HEK293T (cell line): ENCODE data around the gene NVL.
"Not testable (repeated sequence)": the region's sequence is repeated elsewhere in the genome, so short reads cannot be mapped to it uniquely, and the experiment has no call there.

Source experiments
- ARNT ChIP-seq: fragments of 450-650 bp; IDR thresholded peaks from 2 replicates; pipeline ENCODE4 v1.6.1; 2017; ENCODE audit warnings: mild to moderate bottlenecking
- BHLHE40 ChIP-seq: fragments of 450-650 bp; IDR thresholded peaks from 2 replicates; pipeline ENCODE4 v1.6.1; 2016; ENCODE audit warnings: mild to moderate bottlenecking, moderate library complexity, borderline replicate concordance
- ELF4 ChIP-seq: fragments of 450-650 bp; IDR thresholded peaks from 2 replicates; pipeline ENCODE4 v1.6.1; 2017; ENCODE audit warnings: antibody characterized with exemption
- FOXA1 ChIP-seq: fragments of 450-650 bp; IDR thresholded peaks from 2 replicates; pipeline ENCODE4 v1.6.1; 2016; ENCODE audit warnings: mild to moderate bottlenecking
- FOXK2 ChIP-seq: fragments of 450-650 bp; IDR thresholded peaks from 2 replicates; pipeline ENCODE4 v1.6.1; 2016; ENCODE audit warnings: mild to moderate bottlenecking
- FOXM1 ChIP-seq: fragments of 450-650 bp; IDR thresholded peaks from 2 replicates; pipeline ENCODE4 v1.6.1; 2017; ENCODE audit warnings: mild to moderate bottlenecking, borderline replicate concordance
- HDGF ChIP-seq: fragments of 450-650 bp; IDR thresholded peaks from 2 replicates; pipeline ENCODE4 v1.6.1; 2017; ENCODE audit warnings: antibody characterized with exemption, borderline replicate concordance
- L3MBTL2 ChIP-seq: fragments of 450-650 bp; conservative IDR thresholded peaks from 2 replicates; pipeline ENCODE4 v1.6.1; 2016; ENCODE audit warnings: mild to moderate bottlenecking
- LEF1 ChIP-seq: fragments of 450-650 bp; IDR thresholded peaks from 2 replicates; pipeline ENCODE4 v1.6.1; 2017; ENCODE audit warnings: mild to moderate bottlenecking, borderline replicate concordance
- NFRKB ChIP-seq: fragments of 450-650 bp; IDR thresholded peaks from 2 replicates; pipeline ENCODE4 v1.6.1; 2016; ENCODE audit warnings: mild to moderate bottlenecking, moderate library complexity
- SP1 ChIP-seq: fragments of 450-650 bp; IDR thresholded peaks from 2 replicates; pipeline ENCODE4 v1.6.1; 2017
- SUZ12 ChIP-seq: fragments of 450-650 bp; IDR thresholded peaks from 2 replicates; pipeline ENCODE4 v1.6.1; 2016; ENCODE audit warnings: mild to moderate bottlenecking
- TARDBP ChIP-seq: fragments of 450-650 bp; IDR thresholded peaks from 2 replicates; pipeline ENCODE4 v1.6.1; 2016

GRCh38 chr1:224349716-224350115 is 19.7 kb upstream of the NVL start:
- TF ChIP-seq BHLHE40, ARNT, LEF1, FOXK2, HDGF, SUZ12, SP1, FOXA1, FOXM1, TARDBP, NFRKB, ELF4, L3MBTL2: not testable (repeated sequence)
